CD8-positive, alpha-beta memory T cell (primary cell): Measurements from ENCODE around the gene TMEM87B. TPM values are rescaled to one million over a fixed set of nuclear protein-coding genes. Genes with fewer than 3 reads are reported as not detected.

Experiments used
- CTCF ChIA-PET: fragments of 350-600 bp; sonication (Branson Sonifier 250); formaldehyde crosslinking; loops from one replicate; lab custom pipeline; 2021; ENCODE audit warnings: antibody characterized with exemption; lab: Charles Lee
- POLR2A ChIA-PET: fragments of 350-600 bp; sonication (Branson Sonifier 250); formaldehyde crosslinking; loops from one replicate; lab custom pipeline; 2021; ENCODE audit warnings: antibody characterized with exemption; lab: Charles Lee
- DNase-seq, 5 donors: peaks; one replicate each; pipeline versions ENCODE4 v3.0.0 to v3.0.0-alpha.2; 2020 to 2022; ENCODE audit warnings: mixed read lengths in 1 of 5
- H3K27ac ChIP-seq: one replicate; pipeline ENCODE4 v1.7.0; 2013; ENCODE audit warnings: low read depth, mild to moderate bottlenecking, low read length, moderate library complexity
- H3K27me3 ChIP-seq: 2 replicates; pipeline ENCODE4 v1.7.0; 2013; ENCODE audit warnings: low read length, mild to moderate bottlenecking; ENCODE audit not compliant: insufficient read depth, poor library complexity, severe bottlenecking
- H3K36me3 ChIP-seq: 2 replicates; pipeline ENCODE4 v1.7.0; 2013; ENCODE audit warnings: mild to moderate bottlenecking, low read length, moderate library complexity; ENCODE audit not compliant: insufficient read depth
- H3K4me1 ChIP-seq: 2 replicates; pipeline ENCODE4 v1.7.0; 2013; ENCODE audit warnings: mild to moderate bottlenecking, low read length, moderate library complexity; ENCODE audit not compliant: insufficient read depth
- H3K4me3 ChIP-seq: 2 replicates; pipeline ENCODE4 v1.7.0; 2013; ENCODE audit warnings: mild to moderate bottlenecking, low read length
- H3K9me3 ChIP-seq: 2 replicates; pipeline ENCODE4 v1.7.0; 2013; ENCODE audit warnings: mild to moderate bottlenecking, low read length
- H3K27ac Mint-ChIP-seq, 8 donors: one replicate each; pipeline ENCODE4 v1.8.0; 2020 to 2021; ENCODE audit warnings: mixed read lengths in 8 of 8, mild to moderate bottlenecking in 6 of 8, inconsistent platforms in 3 of 8, moderate library complexity in 3 of 8
- H3K27me3 Mint-ChIP-seq, 2 donors: one replicate each; pipeline ENCODE4 v1.8.0; 2020 to 2021; ENCODE audit warnings: mixed read lengths in 2 of 2, mild to moderate bottlenecking in 1 of 2, moderate library complexity in 1 of 2
- H3K36me3 Mint-ChIP-seq, 3 donors: one replicate each; pipeline ENCODE4 v1.8.0; 2020 to 2021; ENCODE audit warnings: mixed read lengths in 3 of 3, inconsistent platforms in 1 of 3, mild to moderate bottlenecking in 1 of 3
- H3K4me1 Mint-ChIP-seq, 3 donors: one replicate each; pipeline ENCODE4 v1.8.0; 2020 to 2021; ENCODE audit warnings: mixed read lengths in 3 of 3, inconsistent platforms in 1 of 3, mild to moderate bottlenecking in 1 of 3
- H3K4me3 Mint-ChIP-seq, 7 donors: one replicate each; pipeline ENCODE4 v1.8.0; 2020 to 2021; ENCODE audit warnings: mixed read lengths in 7 of 7, mild to moderate bottlenecking in 6 of 7, moderate library complexity in 4 of 7, inconsistent platforms in 2 of 7
- H3K9me3 Mint-ChIP-seq, 5 donors: one replicate each; pipeline ENCODE4 v1.8.0; 2020 to 2022; ENCODE audit warnings: mixed read lengths in 5 of 5, mild to moderate bottlenecking in 3 of 5, moderate library complexity in 2 of 5, inconsistent platforms in 1 of 5
- polyA plus RNA-seq: library from polyadenylated mRNA; unstranded; fragments of 300-500 nt; fragmentation: Illumina TruSeq; gene quantifications from one replicate; pipeline ENCODE4 v1.2.3, GENCODE V29; 2021
- total RNA-seq, 2 experiments: library from RNA; stranded (reverse); gene quantifications; one replicate each; pipeline ENCODE4 v1.2.3, GENCODE V29; 2021

Gene TMEM87B
- total and polyA plus RNA-seq, 3 experiments from 2014 or later = 12.9 to 17.3 (median 16.8) TPM

GRCh38 chr2:112163541-112163981 lies 108.5 kb downstream of the TMEM87B start:
- no peaks in the 10 kb centered on the region for H3K9me3 ChIP-seq
- Mint-ChIP-seq H3K36me3 (no peaks in the 10 kb centered on the region), H3K27me3 (peaks cover 0 to 1% of the 10 kb centered on the region in 2 donors), H3K27ac (peak overlapping the region in 1 of 8 donors; percentile 68), H3K9me3 (no peaks in the 10 kb centered on the region), H3K4me3 (no peak overlapping the region), H3K4me1 (peaks cover 4 to 8% (median 7%) of the 10 kb centered on the region in 3 donors)
- H3K4me3 ChIP-seq = no peak overlapping the region
- no peak for DNase-seq
- POLR2A ChIA-PET = no interaction called here
- H3K27ac ChIP-seq = no peak overlapping the region
- no peaks in the 10 kb centered on the region for H3K27me3 ChIP-seq
- CTCF ChIA-PET = no interaction called here
- H3K4me1 ChIP-seq = no peaks in the 10 kb centered on the region
- H3K36me3 ChIP-seq = no peaks in the 10 kb centered on the region

GRCh38 chr2:112164876-112165275 lies 109.8 kb downstream of the TMEM87B start:
- POLR2A ChIA-PET = no interaction called here
- no peak overlapping the region for H3K27ac Mint-ChIP-seq
- no peak overlapping the region for H3K4me3 Mint-ChIP-seq
- no peaks in the 10 kb centered on the region for H3K36me3 Mint-ChIP-seq
- Histone ChIP-seq H3K36me3 (no peaks in the 10 kb centered on the region), H3K27me3 (no peaks in the 10 kb centered on the region), H3K4me1 (no peaks in the 10 kb centered on the region), H3K27ac (no peak overlapping the region), H3K4me3 (no peak overlapping the region), H3K9me3 (no peaks in the 10 kb centered on the region)
- peaks cover 4 to 10% (median 9%) of the 10 kb centered on the region in 3 donors for H3K4me1 Mint-ChIP-seq
- CTCF ChIA-PET = no interaction called here
- peaks cover 1 to 4% of the 10 kb centered on the region in 2 donors for H3K27me3 Mint-ChIP-seq
- H3K9me3 Mint-ChIP-seq = no peaks in the 10 kb centered on the region
- DNase-seq = no peak

GRCh38 chr2:112165296-112165695 lies 110.2 kb downstream of the TMEM87B start:
- Histone ChIP-seq H3K36me3 (no peaks in the 10 kb centered on the region), H3K27me3 (no peaks in the 10 kb centered on the region), H3K9me3 (no peaks in the 10 kb centered on the region), H3K27ac (no peak overlapping the region), H3K4me3 (no peak overlapping the region), H3K4me1 (no peaks in the 10 kb centered on the region)
- POLR2A ChIA-PET = no interaction called here
- Mint-ChIP-seq H3K4me3 (no peak overlapping the region), H3K27ac (peak overlapping the region in 2 of 8 donors; percentile 22 to 33), H3K36me3 (no peaks in the 10 kb centered on the region), H3K4me1 (peaks cover 4 to 10% (median 9%) of the 10 kb centered on the region in 3 donors), H3K9me3 (no peaks in the 10 kb centered on the region), H3K27me3 (peaks cover 1 to 4% of the 10 kb centered on the region in 2 donors)
- CTCF ChIA-PET = no interaction called here
- DNase-seq = no peak

- no peaks in the 10 kb centered on the region for H3K36me3 ChIP-seq
- peak overlapping the region in 2 of 8 donors; percentile 55 to 64 for H3K27ac Mint-ChIP-seq
- no peaks in the 10 kb centered on the region for H3K4me1 ChIP-seq
- no peaks in the 10 kb centered on the region for H3K27me3 ChIP-seq
- H3K9me3 Mint-ChIP-seq = no peaks in the 10 kb centered on the region
- no peak for DNase-seq
- H3K27ac ChIP-seq = no peak overlapping the region
- ChIA-PET CTCF (no interaction called here), POLR2A (no interaction called here)
- no peaks in the 10 kb centered on the region for H3K9me3 ChIP-seq
- H3K27me3 Mint-ChIP-seq = peaks cover 1 to 12% of the 10 kb centered on the region in 2 donors
- H3K4me3 Mint-ChIP-seq = no peak overlapping the region
- peaks cover 4 to 10% (median 9%) of the 10 kb centered on the region in 3 donors for H3K4me1 Mint-ChIP-seq
- H3K36me3 Mint-ChIP-seq = no peaks in the 10 kb centered on the region
- H3K4me3 ChIP-seq = no peak overlapping the region
Measured at GRCh38 chr2:112166806-112167499, 111.9 kb downstream of the TMEM87B start.

- CTCF ChIA-PET = no interaction called here
- POLR2A ChIA-PET = interaction anchor here (0.6 kb wide), 1 partner anchor 8 kb away, joined by 5 read pairs; no protein-coding TSS in a partner anchor
Measured at GRCh38 chr2:112168422-112169124, 113.5 kb downstream of the TMEM87B start.

More at GRCh38 chr2:112168422-112169124, 113.5 kb downstream of the TMEM87B start:
- Histone ChIP-seq H3K27ac (no peak overlapping the region), H3K9me3 (no peaks in the 10 kb centered on the region), H3K4me1 (no peaks in the 10 kb centered on the region), H3K27me3 (no peaks in the 10 kb centered on the region), H3K36me3 (no peaks in the 10 kb centered on the region), H3K4me3 (no peak overlapping the region)
- H3K27me3 Mint-ChIP-seq = peaks cover 1 to 14% of the 10 kb centered on the region in 2 donors
- no peak overlapping the region for H3K27ac Mint-ChIP-seq
- peaks cover 4 to 10% (median 9%) of the 10 kb centered on the region in 3 donors for H3K4me1 Mint-ChIP-seq
- no peaks in the 10 kb centered on the region for H3K9me3 Mint-ChIP-seq
- H3K4me3 Mint-ChIP-seq = no peak overlapping the region
- H3K36me3 Mint-ChIP-seq = no peaks in the 10 kb centered on the region
- no peak for DNase-seq

Other genes starting within 250 kb of the TMEM87B start
- gene ANAPC1, start 171.1 kb upstream of the TMEM87B start, total RNA-seq = 100 to 1,000 TPM; 128 to 131 TPM
- gene ANAPC1, start 171.1 kb upstream of the TMEM87B start, polyA plus RNA-seq = 28.9 TPM
- under 1 TPM; 0.75 to 0.88 TPM for gene MERTK, start 156.7 kb upstream of the TMEM87B start, total RNA-seq
- gene MERTK, start 156.7 kb upstream of the TMEM87B start, polyA plus RNA-seq = 0.14 TPM
- 1 to 10 TPM; 2.1 to 2.2 TPM for gene FBLN7, start 83.1 kb downstream of the TMEM87B start, total RNA-seq
- gene FBLN7, start 83.1 kb downstream of the TMEM87B start, polyA plus RNA-seq = 1.4 TPM
- gene ZC3H8, start 199.8 kb downstream of the TMEM87B start, total RNA-seq = 10 to 100 TPM; 29.7 to 32.0 TPM
- gene ZC3H8, start 199.8 kb downstream of the TMEM87B start, polyA plus RNA-seq = 13.4 TPM
- gene ZC3H6, start 220.3 kb downstream of the TMEM87B start, total RNA-seq = 1 to 10 TPM; 7.2 to 7.5 TPM
- 9.6 TPM for gene ZC3H6, start 220.3 kb downstream of the TMEM87B start, polyA plus RNA-seq